GM18909 (cell line): ENCODE measurements around the gene HIF1AN.
"Not testable (repeated sequence)": the region's sequence is repeated elsewhere in the genome, so short reads cannot be mapped to it uniquely, and the experiment has no call there.

Source experiments
- ATAC-seq: cut with Tn5 transposase; IDR thresholded peaks from one replicate; pipeline ENCODE4 v1.9.1; 2021; ENCODE audit warnings: mild to moderate bottlenecking; ENCODE audit not compliant: unreplicated experiment, poor library complexity

Gene HIF1AN

GRCh38 chr10:100565206-100565985 is 29.7 kb downstream of the HIF1AN start:
- no peak for ATAC-seq

- ATAC-seq, result no peak
These were observed 30.8 kb downstream of the HIF1AN start for GRCh38 chr10:100566561-100566960.

GRCh38 chr10:100567249-100567648 is 31.5 kb downstream of the HIF1AN start:
- no peak for ATAC-seq

- ATAC-seq, result no peak
These were observed 32.1 kb downstream of the HIF1AN start for GRCh38 chr10:100567826-100568225.

- no peak for ATAC-seq
These were observed 33.2 kb downstream of the HIF1AN start for GRCh38 chr10:100568912-100569311.

GRCh38 chr10:100569687-100570481 is 34.1 kb downstream of the HIF1AN start:
- ATAC-seq, result no peak

GRCh38 chr10:100570506-100570905 is 34.8 kb downstream of the HIF1AN start:
- ATAC-seq, result no peak

- no peak for ATAC-seq
These were observed 35.5 kb downstream of the HIF1AN start for GRCh38 chr10:100571084-100571856.

GRCh38 chr10:100575146-100575545 is 39.4 kb downstream of the HIF1AN start:
- not testable (repeated sequence) for ATAC-seq

GRCh38 chr10:100575585-100576281 is 40.0 kb downstream of the HIF1AN start:
- ATAC-seq, result no peak

GRCh38 chr10:100576282-100576635 is 40.5 kb downstream of the HIF1AN start:
- no peak for ATAC-seq

- no peak for ATAC-seq
These were observed 43.7 kb downstream of the HIF1AN start for GRCh38 chr10:100579261-100580090.

GRCh38 chr10:100586959-100587358 is 51.2 kb downstream of the HIF1AN start:
- ATAC-seq, result no peak

GRCh38 chr10:100598166-100598565 is 62.4 kb downstream of the HIF1AN start:
- ATAC-seq, result no peak

- no peak for ATAC-seq
These were observed 64.5 kb downstream of the HIF1AN start for GRCh38 chr10:100600218-100600617.

GRCh38 chr10:100607439-100607838 is 71.7 kb downstream of the HIF1AN start:
- ATAC-seq, result no peak
